ENCODE measurements around the gene IFI27L2. TPM values are rescaled to one million over a fixed set of nuclear protein-coding genes. Genes with fewer than 3 reads are reported as not detected.
A peak's percentile ranks its signal among the peaks of the same experiment; 100 is the strongest.

Gene IFI27L2
- total and polyA plus RNA-seq, 2 of the 8 experiments (the other 6 are each of a cell fraction or from before 2014, with no cell fraction given), result 14.0 to 69.6 TPM

DNA sequence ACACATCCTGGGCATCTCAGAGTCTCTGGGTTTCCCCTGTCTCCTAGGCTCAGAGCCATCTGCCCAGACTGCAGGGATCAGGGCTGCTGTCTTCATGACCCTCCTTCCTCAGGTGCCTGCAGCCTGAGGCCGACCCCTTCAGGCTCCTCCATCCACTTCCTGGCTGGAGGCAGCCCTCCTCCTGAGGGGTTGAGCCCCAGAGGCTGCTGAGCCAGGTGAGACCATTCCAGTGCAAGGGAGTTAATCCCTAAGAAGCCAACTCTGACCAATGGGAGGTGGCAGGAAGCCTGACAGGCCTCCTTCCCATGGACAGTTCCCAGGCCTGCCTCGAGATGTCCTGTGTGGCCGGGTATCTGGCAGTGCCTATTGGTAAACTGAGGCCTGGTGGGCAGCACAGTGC is 36.3 kb upstream of the IFI27L2 start:
- Histone ChIP-seq H2BK5ac (ENCODE audit: low read depth, low read length) (no peak overlapping the region), H3K36me3 (ENCODE audit: control insufficient read depth in 2 of 4, insufficient read depth in 4 of 4, low read length in 3 of 4) (no peaks in the 10 kb centered on the region), H3K14ac (ENCODE audit: insufficient read length) (no peak overlapping the region), H2BK12ac (ENCODE audit: low read depth, low read length) (peak overlapping the region; percentile 51), H3K4me3 (ENCODE audit: extremely low read depth in 1 of 4, insufficient read depth in 2 of 4, low read depth in 3 of 4, low read length in 4 of 4) (no peak overlapping the region), H4K8ac (ENCODE audit: extremely low read depth, insufficient read depth, low read length) (no peak overlapping the region; the same call in 1 of the 2 replicates), H3K27ac (ENCODE audit: low read depth, low read length) (no peak overlapping the region), H3K27me3 (replicated peaks in 1 of 4; ENCODE audit: control insufficient read depth in 3 of 4, extremely low read depth in 1 of 4, insufficient read depth in 3 of 4, low read length in 3 of 4) (peaks cover 0 to 5% (median 3%) of the 10 kb centered on the region in 4 experiments; a peak in 3 of 7 replicates), H3K9me3 (ENCODE audit: insufficient read depth in 2 of 2, low read depth in 1 of 2, low read length in 1 of 2) (no peaks in the 10 kb centered on the region), H3K4me1 (replicated peaks in 1 of 4; ENCODE audit: control insufficient read depth in 3 of 4, insufficient read depth in 4 of 4, low read length in 3 of 4) (peaks cover 2 to 18% (median 8%) of the 10 kb centered on the region in 4 experiments), H2BK20ac (ENCODE audit: low read length) (peak overlapping the region; percentile 15; the same call in 1 of the 2 replicates), H2AK5ac (ENCODE audit: low read depth, low read length) (no peak overlapping the region), H2BK15ac (ENCODE audit: low read length) (peak overlapping the region; percentile 40; the same call in 1 of the 2 replicates), H4K91ac (replicated peaks; ENCODE audit: insufficient read length, low read length) (no peak overlapping the region), H3K23me2 (ENCODE audit: low read depth, low read length) (no peaks in the 10 kb centered on the region), H4K20me1 (replicated peaks in 1 of 2; ENCODE audit: control insufficient read depth in 1 of 2, insufficient read depth in 2 of 2, low read length in 2 of 2) (no peaks in the 10 kb centered on the region), H4K5ac (ENCODE audit: insufficient read length, low read depth, low read length) (no peak overlapping the region), H3K4me2 (ENCODE audit: insufficient read depth in 1 of 2, low read depth in 2 of 2, low read length in 2 of 2) (peak overlapping the region in 1 of 2 experiments; percentile 22; a peak in 2 of 4 replicates), H3K79me1 (ENCODE audit: low read depth, low read length) (no peaks in the 10 kb centered on the region), H3K23ac (ENCODE audit: insufficient read length) (no peak overlapping the region), H3K18ac (ENCODE audit: extremely low read depth, low read length) (no peak overlapping the region), H3K79me2 (ENCODE audit: control insufficient read depth in 1 of 2, insufficient read depth in 2 of 2, low read length in 2 of 2) (no peaks in the 10 kb centered on the region), H2BK120ac (replicated peaks; ENCODE audit: low read depth, low read length) (no peak overlapping the region), H3K56ac (replicated peaks; ENCODE audit: insufficient read length, low read depth, low read length) (no peak overlapping the region), H3K4ac (replicated peaks; ENCODE audit: insufficient read length, low read depth, low read length) (no peak overlapping the region), H3K9ac (replicated peaks in 1 of 4; ENCODE audit: extremely low read depth in 1 of 4, low read depth in 3 of 4, low read length in 3 of 4) (no peak overlapping the region), H2AFZ (ENCODE audit: low read length) (peak overlapping the region; percentile 86; the same call in 1 of the 2 replicates)
- CTCF ChIA-PET (ENCODE audit: partially characterized antibody), result interaction anchor here (0.9 to 3.1 kb wide), 5 partner anchors 14 to 139 kb away, joined by 3 to 12 read pairs (median 5); no protein-coding TSS in a partner anchor
- FAIRE-seq (no peak), DNase-seq (ENCODE audit: low read depth in 1 of 2, low spot score in 2 of 2) (no peak)
- WGBS, 2 experiments (ENCODE audit: extremely low coverage in 1 of 2, insufficient coverage in 1 of 2, insufficient read length in 1 of 2, insufficient replicate concordance in 2 of 2, low coverage in 1 of 2, low lambda C conversion rate in 2 of 2, missing lambda C conversion rate in 1 of 2), result 86% methylated on average over 3 of the region's 3 CpGs; no CpG with 5 or more reads in 1 of the 2 experiments
- POLR2A ChIA-PET (ENCODE audit: partially characterized antibody), result no interaction called here
- TF ChIP-seq HDAC2 (IDR thresholded peaks at IDR 0.05; ENCODE audit: borderline replicate concordance in 1 of 2, low read depth in 2 of 2, low read length in 2 of 2) (no peak), EP300 (IDR thresholded peaks at IDR 0.05; ENCODE audit: borderline replicate concordance in 1 of 2, low read depth in 2 of 2, low read length in 2 of 2) (no peak), EGR1 (IDR thresholded peaks at IDR 0.05; ENCODE audit: borderline replicate concordance, low read depth, low read length) (no peak), SP4 (IDR thresholded peaks at IDR 0.05; ENCODE audit: low read length) (no peak), KDM4A (IDR thresholded peaks at IDR 0.05; ENCODE audit: low read depth, low read length, severe bottlenecking) (no peak), RXRA (IDR thresholded peaks at IDR 0.05; ENCODE audit: insufficient read depth, low read depth, low read length) (no peak), TAF7 (optimal IDR thresholded peaks at IDR 0.05; ENCODE audit: borderline replicate concordance, low read depth, low read length) (no peak), CREB1 (IDR thresholded peaks at IDR 0.05) (no peak), TEAD4 (IDR thresholded peaks at IDR 0.05; ENCODE audit: low read depth, low read length) (no peak), POLR2A (IDR thresholded peaks at IDR 0.05; ENCODE audit: control extremely low read depth in 1 of 2, low read depth in 2 of 2, low read length in 2 of 2) (no peak)
- TF ChIP-seq, protein P1, sequence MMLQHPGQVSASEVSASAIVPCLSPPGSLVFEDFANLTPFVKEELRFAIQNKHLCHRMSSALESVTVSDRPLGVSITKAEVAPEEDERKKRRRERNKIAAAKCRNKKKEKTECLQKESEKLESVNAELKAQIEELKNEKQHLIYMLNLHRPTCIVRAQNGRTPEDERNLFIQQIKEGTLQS (IDR thresholded peaks at IDR 0.05; ENCODE audit: insufficient read depth, low read depth, low read length), result no peak
- TF ChIP-seq, protein P2, sequence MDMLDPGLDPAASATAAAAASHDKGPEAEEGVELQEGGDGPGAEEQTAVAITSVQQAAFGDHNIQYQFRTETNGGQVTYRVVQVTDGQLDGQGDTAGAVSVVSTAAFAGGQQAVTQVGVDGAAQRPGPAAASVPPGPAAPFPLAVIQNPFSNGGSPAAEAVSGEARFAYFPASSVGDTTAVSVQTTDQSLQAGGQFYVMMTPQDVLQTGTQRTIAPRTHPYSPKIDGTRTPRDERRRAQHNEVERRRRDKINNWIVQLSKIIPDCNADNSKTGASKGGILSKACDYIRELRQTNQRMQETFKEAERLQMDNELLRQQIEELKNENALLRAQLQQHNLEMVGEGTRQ (IDR thresholded peaks at IDR 0.05; ENCODE audit: low read length), result no peak
